ENCODE measurements around the gene PHF11. TPM values are rescaled to one million over a fixed set of nuclear protein-coding genes. Genes with fewer than 3 reads are reported as not detected.

PHF11 gene
- total RNA-seq: 57.4 TPM

GRCh38 chr13:49495783-49496762, at the start of gene PHF11:
Gene PHF11, plus strand, starts transcription at chr13:49495953. Its CDS starts 49 bp downstream, at chr13:49496002.
- H3K27me3 ChIP-seq: no peaks in the 10 kb centered on the region
- TF ChIP-seq CTCF (IDR thresholded peaks at IDR 0.05): peak in 1 of 3 experiments; percentile 3
- H3K4me1 ChIP-seq: peaks cover 0 to 3% of the 10 kb centered on the region in 2 donors
- intact Hi-C loops (cut with DNase I): loop anchor here (1.0 to 5.0 kb wide), 4 partner anchors 52 to 189 kb away; partner anchors contain the start of genes CAB39L, RCBTB1 and SETDB2
- H3K4me3 ChIP-seq: peak within 1 kb of the TSS; percentile 71 to 74
- H3K36me3 ChIP-seq: no peaks in the 10 kb centered on the region
- peak within 1 kb of the TSS; percentile 95 to 99 for H3K27ac ChIP-seq
- DNase-seq (ENCODE audit: low spot score in 2 of 2): peak; percentile 45 to 92
- no peaks in the 10 kb centered on the region for H3K9me3 ChIP-seq

- TF ChIP-seq CTCF (IDR thresholded peaks at IDR 0.05): no peak
- no peak for DNase-seq (ENCODE audit: low spot score in 2 of 2)
- H3K4me3 ChIP-seq: no peak overlapping the region
- no peaks in the 10 kb centered on the region for H3K9me3 ChIP-seq
- H3K27ac ChIP-seq: peak overlapping the region in 1 of 2 donors; percentile 18
- no peaks in the 10 kb centered on the region for H3K27me3 ChIP-seq
- no peaks in the 10 kb centered on the region for H3K36me3 ChIP-seq
- intact Hi-C loops (cut with DNase I): loop anchor here (10.0 kb wide), 2 partner anchors 472 to 1212 kb away; partner anchors contain the start of genes FNDC3A and ITM2B
- H3K4me1 ChIP-seq: peaks cover 2 to 20% of the 10 kb centered on the region in 2 donors
These were observed 49.3 kb upstream of the PHF11 start for GRCh38 chr13:49446473-49446872.

DNA sequence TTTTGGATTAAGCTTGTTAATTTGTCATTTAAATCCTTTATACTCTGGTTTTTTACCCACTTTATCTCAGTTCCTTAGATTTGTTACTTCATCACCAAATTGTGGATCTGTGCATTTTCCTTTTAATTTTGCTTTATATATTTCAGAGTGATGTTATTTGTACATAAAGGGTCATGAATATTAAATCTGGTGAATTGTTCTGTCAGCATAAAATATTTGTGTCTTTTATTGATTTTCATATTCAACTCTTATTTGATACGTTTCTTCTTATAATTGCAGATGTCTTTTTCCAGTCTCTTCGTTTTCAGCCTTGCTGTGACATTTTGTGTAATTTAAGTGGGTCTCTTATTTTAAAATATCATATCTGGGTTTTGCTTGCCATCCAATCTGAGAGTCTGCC, 47.0 kb upstream of the PHF11 start:
- Histone ChIP-seq H3K36me3 (no peaks in the 10 kb centered on the region), H3K9me3 (no peaks in the 10 kb centered on the region), H3K27ac (no peak overlapping the region), H3K4me3 (no peak overlapping the region), H3K4me1 (peaks cover 2 to 20% of the 10 kb centered on the region in 2 donors), H3K27me3 (no peaks in the 10 kb centered on the region)
- TF ChIP-seq CTCF (IDR thresholded peaks at IDR 0.05): no peak
- no peak for DNase-seq (ENCODE audit: low spot score in 2 of 2)
- intact Hi-C loops (cut with DNase I): loop anchor here (10.0 kb wide), 2 partner anchors 474 to 1214 kb away; partner anchors contain the start of genes FNDC3A and ITM2B

- H3K4me3 ChIP-seq: no peak overlapping the region
- intact Hi-C loops (cut with DNase I): no loop called here
- no peaks in the 10 kb centered on the region for H3K9me3 ChIP-seq
- no peaks in the 10 kb centered on the region for H3K27me3 ChIP-seq
- TF ChIP-seq CTCF (IDR thresholded peaks at IDR 0.05): no peak
- DNase-seq (ENCODE audit: low spot score in 2 of 2): no peak
- H3K36me3 ChIP-seq: no peaks in the 10 kb centered on the region
- H3K27ac ChIP-seq: no peak overlapping the region
- H3K4me1 ChIP-seq: peaks cover 2 to 15% of the 10 kb centered on the region in 2 donors
These were observed 45.5 kb upstream of the PHF11 start for GRCh38 chr13:49450105-49450819.

GRCh38 chr13:49452725-49453457, 42.9 kb upstream of the PHF11 start:
- H3K4me3 ChIP-seq: no peak overlapping the region
- no peak for TF ChIP-seq CTCF (IDR thresholded peaks at IDR 0.05)
- H3K9me3 ChIP-seq: no peaks in the 10 kb centered on the region
- H3K4me1 ChIP-seq: peaks cover 0 to 6% of the 10 kb centered on the region in 2 donors
- DNase-seq (ENCODE audit: low spot score in 2 of 2): no peak
- no peak overlapping the region for H3K27ac ChIP-seq
- H3K27me3 ChIP-seq: no peaks in the 10 kb centered on the region
- no peaks in the 10 kb centered on the region for H3K36me3 ChIP-seq
- intact Hi-C loops (cut with DNase I): no loop called here
